Keratinocyte (primary cell): ENCODE results near the gene METAP1D. TPM values are rescaled to one million over a fixed set of nuclear protein-coding genes. Genes with fewer than 3 reads are reported as not detected.
A peak's percentile ranks its signal among the peaks of the same experiment; 100 is the strongest.
"Not testable (repeated sequence)": the region's sequence is repeated elsewhere in the genome, so short reads cannot be mapped to it uniquely, and the experiment has no call there.

ENCODE experiments used
- DNase-seq: peaks from one replicate; pipeline ENCODE4 v3.0.0-alpha.2; 2011; ENCODE audit warnings: low read depth, missing footprints, low spot score
- FAIRE-seq: peaks from 2 replicates; lab custom pipeline; 2011; peaks lifted over from hg19 to GRCh38; lab: Jason Lieb, UNC
- H2AFZ ChIP-seq: 2 replicates; pipeline ENCODE4 v1.6.0; 2012; ENCODE audit warnings: low read length, control low read depth, inconsistent platforms; ENCODE audit not compliant: control insufficient read depth
- H3K27ac ChIP-seq: 2 replicates; pipeline ENCODE4 v1.5.1; 2011; ENCODE audit warnings: low read length; ENCODE audit not compliant: control insufficient read depth, insufficient read depth
- H3K27me3 ChIP-seq: 3 replicates; pipeline ENCODE4 v1.6.0; 2011; ENCODE audit warnings: low read length; ENCODE audit not compliant: control insufficient read depth, insufficient read depth; ENCODE audit errors: extremely low read depth
- H3K36me3 ChIP-seq, 2 experiments: 2 replicates in 1 of 2; 3 replicates in 1 of 2; pipeline ENCODE4 v1.5.1; 2011; ENCODE audit warnings: low read length in 2 of 2, mild to moderate bottlenecking in 1 of 2; ENCODE audit not compliant: control insufficient read depth in 2 of 2, insufficient read depth in 2 of 2; ENCODE audit errors: extremely low read depth in 1 of 2
- H3K4me1 ChIP-seq: 3 replicates; pipeline ENCODE4 v1.5.1; 2011; ENCODE audit warnings: low read length; ENCODE audit not compliant: control insufficient read depth, insufficient read depth; ENCODE audit errors: extremely low read depth
- H3K4me2 ChIP-seq: 3 replicates; pipeline ENCODE4 v1.6.0; 2011; ENCODE audit warnings: low read depth, low read length; ENCODE audit not compliant: control insufficient read depth, insufficient read depth; ENCODE audit errors: extremely low read depth
- H3K4me3 ChIP-seq, 3 experiments: fragments of 200-600 bp in 1 of 3; sonication (generic) in 1 of 3; 2 replicates in 2 of 3; 3 replicates in 1 of 3; pipeline ENCODE4 v1.5.1; 2011 to 2016; ENCODE audit warnings: low read length in 3 of 3, mild to moderate bottlenecking in 3 of 3, control low read depth in 2 of 3, inconsistent platforms in 1 of 3, low read depth in 1 of 3, mixed read lengths in 1 of 3, mixed run types in 1 of 3, moderate library complexity in 1 of 3; ENCODE audit not compliant: control insufficient read depth in 2 of 3, insufficient read depth in 2 of 3; ENCODE audit errors: extremely low read depth in 1 of 3
- H3K79me2 ChIP-seq: 2 replicates; pipeline ENCODE4 v1.6.0; 2012; ENCODE audit warnings: low read length; ENCODE audit not compliant: control insufficient read depth, insufficient read depth
- H3K9ac ChIP-seq: 3 replicates; pipeline ENCODE4 v1.6.0; 2011; ENCODE audit warnings: low read length; ENCODE audit not compliant: control insufficient read depth, insufficient read depth; ENCODE audit errors: extremely low read depth
- H3K9me1 ChIP-seq: 3 replicates; pipeline ENCODE4 v1.6.0; 2011; ENCODE audit warnings: low read length; ENCODE audit not compliant: control insufficient read depth, insufficient read depth; ENCODE audit errors: extremely low read depth
- H3K9me3 ChIP-seq: 2 replicates; pipeline ENCODE4 v1.5.1; 2012; ENCODE audit warnings: low read depth, low read length; ENCODE audit not compliant: control insufficient read depth
- H4K20me1 ChIP-seq: 3 replicates; pipeline ENCODE4 v1.6.0; 2011; ENCODE audit warnings: low read length; ENCODE audit not compliant: control insufficient read depth, insufficient read depth; ENCODE audit errors: extremely low read depth
- CTCF ChIP-seq, 3 experiments: IDR thresholded peaks in 1 of 3; conservative IDR thresholded peaks in 1 of 3; optimal IDR thresholded peaks in 1 of 3; 2 replicates in 2 of 3; 3 replicates in 1 of 3; pipeline versions ENCODE3 to v1.5.1; 2011; ENCODE audit warnings: low read length in 3 of 3, mild to moderate bottlenecking in 3 of 3, moderate library complexity in 2 of 3, control low read depth in 1 of 3, inconsistent platforms in 1 of 3; ENCODE audit not compliant: insufficient read depth in 2 of 3; ENCODE audit errors: extremely low read depth in 1 of 3
- EZH2 ChIP-seq: IDR thresholded peaks from one replicate; pipeline ENCODE4 v1.6.1; 2012; ENCODE audit warnings: inconsistent platforms, mild to moderate bottlenecking, low read length, moderate library complexity
- dilution Hi-C: fragments of 300-500 bp; cut with MboI; formaldehyde crosslinking; loops from one replicate; pipeline ENCODE4 v1.7.0; 2020; ENCODE audit warnings: low sequenced_read_pairs; ENCODE audit not compliant: extremely low pct_ligation_motif_present
- polyA plus RNA-seq, 5 experiments: library from polyadenylated mRNA; depleted of rRNA in 3 of 5; stranded (reverse) in 3 of 5; stranded (forward) in 1 of 5; unstranded in 1 of 5; fragments of >200 nt; gene quantifications; 1 replicate in 1 of 5; 2 replicates in 3 of 5; 3 replicates in 1 of 5; pipeline versions ENCODE4 v1.2.1 to v1.2.3, GENCODE V29; 2011 to 2012; ENCODE audit warnings: missing spikeins in 2 of 5, low read depth in 1 of 5, low replicate concordance in 1 of 5

The METAP1D gene
- polyA plus RNA-seq, 1 donor (not counting 4 experiments of a cell fraction or from before 2014, with no cell fraction given), result 5.1 TPM

GRCh38 chr2:172113617-172114016 lies 113.9 kb downstream of the METAP1D start:
- H3K4me2 ChIP-seq, result no peak overlapping the region
- no peaks in the 10 kb centered on the region for H3K27me3 ChIP-seq
- H3K4me3 ChIP-seq, result no peak overlapping the region
- H3K9ac ChIP-seq, result no peak overlapping the region
- no peaks in the 10 kb centered on the region for H3K9me3 ChIP-seq
- dilution Hi-C loops, result no loop called here
- no peak for TF ChIP-seq CTCF (optimal IDR thresholded peaks at IDR 0.05 in 1 of 3, IDR thresholded peaks at IDR 0.05 in 1 of 3, conservative IDR thresholded peaks at IDR 0.05 in 1 of 3; ENCODE audit: extremely low read depth in 1 of 3, insufficient read depth in 2 of 3, low read length in 3 of 3)
- TF ChIP-seq EZH2, result no peak
- H3K27ac ChIP-seq, result no peak overlapping the region
- H2AFZ ChIP-seq, result no peak overlapping the region
- FAIRE-seq (peak; percentile 34), DNase-seq (no peak)
- no peaks in the 10 kb centered on the region for H3K9me1 ChIP-seq
- H3K4me1 ChIP-seq, result peaks cover 13% of the 10 kb centered on the region
- no peaks in the 10 kb centered on the region for H4K20me1 ChIP-seq
- no peaks in the 10 kb centered on the region for H3K36me3 ChIP-seq
- H3K79me2 ChIP-seq, result no peaks in the 10 kb centered on the region

GRCh38 chr2:172114176-172114575 lies 114.4 kb downstream of the METAP1D start:
- not testable (repeated sequence) for H3K36me3 ChIP-seq

GRCh38 chr2:172114579-172114978 lies 114.8 kb downstream of the METAP1D start:
- H3K9me1 ChIP-seq, result no peaks in the 10 kb centered on the region
- no peaks in the 10 kb centered on the region for H3K9me3 ChIP-seq
- H3K4me1 ChIP-seq, result peaks cover 18% of the 10 kb centered on the region
- no peak overlapping the region for H2AFZ ChIP-seq
- DNase-seq, result no peak
- H3K79me2 ChIP-seq, result no peaks in the 10 kb centered on the region
- H3K9ac ChIP-seq, result no peak overlapping the region
- H4K20me1 ChIP-seq, result no peaks in the 10 kb centered on the region
- dilution Hi-C loops, result no loop called here
- H3K4me2 ChIP-seq, result no peak overlapping the region
- H3K36me3 ChIP-seq, result no peaks in the 10 kb centered on the region
- TF ChIP-seq CTCF (optimal IDR thresholded peaks at IDR 0.05 in 1 of 3, IDR thresholded peaks at IDR 0.05 in 1 of 3, conservative IDR thresholded peaks at IDR 0.05 in 1 of 3; ENCODE audit: extremely low read depth in 1 of 3, insufficient read depth in 2 of 3, low read length in 3 of 3), result no peak
- TF ChIP-seq EZH2, result no peak
- no peaks in the 10 kb centered on the region for H3K27me3 ChIP-seq
- no peak for FAIRE-seq
- H3K27ac ChIP-seq, result no peak overlapping the region
- H3K4me3 ChIP-seq, result no peak overlapping the region

More at GRCh38 chr2:172114176-172114575, 114.4 kb downstream of the METAP1D start:
- H3K79me2 ChIP-seq, H2AFZ ChIP-seq, H3K27ac ChIP-seq, H3K4me2 ChIP-seq, H3K27me3 ChIP-seq, dilution Hi-C loops, H3K9me3 ChIP-seq, H3K4me3 ChIP-seq, DNase-seq, H3K9ac ChIP-seq, H3K9me1 ChIP-seq, FAIRE-seq, H4K20me1 ChIP-seq: not testable (repeated sequence)
- peaks cover 19% of the 10 kb centered on the region for H3K4me1 ChIP-seq
